HG03066 (cell line): ENCODE measurements around the gene ZNF827.

Source experiments
- ATAC-seq: cut with Tn5 transposase; IDR thresholded peaks from one replicate; pipeline ENCODE4 v1.9.1; 2021; ENCODE audit warnings: low read depth; ENCODE audit not compliant: unreplicated experiment

ZNF827 gene

GRCh38 chr4:145731028-145731427 lies 207.6 kb downstream of the ZNF827 start:
- no peak for ATAC-seq

- ATAC-seq: no peak
These were observed 208.6 kb downstream of the ZNF827 start for GRCh38 chr4:145730026-145730425.

GRCh38 chr4:145723336-145723735 lies 215.3 kb downstream of the ZNF827 start:
- no peak for ATAC-seq

GRCh38 chr4:145722561-145722960 lies 216.1 kb downstream of the ZNF827 start:
- ATAC-seq: no peak

GRCh38 chr4:145720656-145721055 lies 218.0 kb downstream of the ZNF827 start:
- ATAC-seq: peak; percentile 28

GRCh38 chr4:145719752-145720624 lies 218.6 kb downstream of the ZNF827 start:
- ATAC-seq: peak; percentile 53

GRCh38 chr4:145716661-145717200 lies 221.9 kb downstream of the ZNF827 start:
- no peak for ATAC-seq

GRCh38 chr4:145716200-145716599 lies 222.4 kb downstream of the ZNF827 start:
- ATAC-seq: no peak

GRCh38 chr4:145709843-145710242 lies 228.8 kb downstream of the ZNF827 start:
- peak; percentile 60 for ATAC-seq

- ATAC-seq: peak; percentile 9
These were observed 229.3 kb downstream of the ZNF827 start for GRCh38 chr4:145709336-145709735.
